Calu3 (cell line): Measurements from ENCODE around the gene GRM1. TPM values are rescaled to one million over a fixed set of nuclear protein-coding genes. Genes with fewer than 3 reads are reported as not detected.

Source experiments
- BruUV-seq: library from RNA; stranded (reverse); fragments of 400-500 nt; replicated peaks from 2 replicates; lab custom pipeline; 2021; lab: Mats Ljungman, UMichigan
- CTCF ChIA-PET: fragments of 300-600 bp; sonication (Branson Sonifier 250); formaldehyde crosslinking; loops from one replicate; lab custom pipeline; 2022; ENCODE audit warnings: antibody characterized with exemption; lab: Charles Lee
- DNase-seq: peaks from one replicate; pipeline ENCODE4 v3.0.0; 2022
- H3K27ac Mint-ChIP-seq: one replicate; pipeline ENCODE4 v1.8.0; 2022; ENCODE audit warnings: mixed read lengths; ENCODE audit not compliant: unreplicated experiment
- H3K27me3 Mint-ChIP-seq: one replicate; pipeline ENCODE4 v1.8.0; 2022; ENCODE audit warnings: mixed read lengths; ENCODE audit not compliant: unreplicated experiment
- H3K36me3 Mint-ChIP-seq: one replicate; pipeline ENCODE4 v1.8.0; 2022; ENCODE audit warnings: mild to moderate bottlenecking, moderate library complexity, mixed read lengths; ENCODE audit not compliant: insufficient read depth, unreplicated experiment
- H3K4me1 Mint-ChIP-seq: one replicate; pipeline ENCODE4 v1.8.0; 2022; ENCODE audit warnings: mild to moderate bottlenecking, low read depth, mixed read lengths; ENCODE audit not compliant: unreplicated experiment
- H3K4me3 Mint-ChIP-seq: one replicate; pipeline ENCODE4 v1.8.0; 2022; ENCODE audit warnings: mild to moderate bottlenecking, low read depth, moderate library complexity, mixed read lengths; ENCODE audit not compliant: unreplicated experiment
- H3K9me3 Mint-ChIP-seq: one replicate; pipeline ENCODE4 v1.8.0; 2022; ENCODE audit warnings: low read depth, mixed read lengths; ENCODE audit not compliant: unreplicated experiment
- CTCF ChIP-seq: fragments of 200-600 bp; IDR thresholded peaks from one replicate; pipeline ENCODE4 v1.8.0; 2022; ENCODE audit warnings: antibody characterized with exemption; ENCODE audit not compliant: unreplicated experiment
- intact Hi-C: fragments of 100-400 bp; cut with micrococcal nuclease; formaldehyde crosslinking; loops from one replicate; pipeline ENCODE4 v1.10.0; 2022; ENCODE audit not compliant: unreplicated experiment
- total RNA-seq: library from RNA; stranded (reverse); gene quantifications from 2 replicates; pipeline ENCODE4 v1.2.3, GENCODE V29; 2022

The GRM1 gene
- total RNA-seq, 1 experiment from 2014 or later: not detected

- Mint-ChIP-seq H3K4me1 (peaks cover 37% of the 10 kb centered on the region), H3K9me3 (no peaks in the 10 kb centered on the region), H3K27ac (no peak overlapping the region), H3K36me3 (no peaks in the 10 kb centered on the region), H3K4me3 (no peak overlapping the region), H3K27me3 (no peaks in the 10 kb centered on the region)
- intact Hi-C loops: no loop called here
- TF ChIP-seq CTCF: no peak
- no TSS peak for BruUV-seq
- DNase-seq: no peak
- CTCF ChIA-PET: no interaction called here
Measured at GRCh38 chr6:146354451-146354850, 325.6 kb downstream of the GRM1 start.

- TF ChIP-seq CTCF: no peak
- no peaks in the 10 kb centered on the region for H3K9me3 Mint-ChIP-seq
- intact Hi-C loops: loop anchor here (5.0 kb wide), 1 partner anchor 192 kb away; no protein-coding TSS in a partner anchor
- CTCF ChIA-PET: no interaction called here
- BruUV-seq: no TSS peak
- no peak for DNase-seq
- no peaks in the 10 kb centered on the region for H3K36me3 Mint-ChIP-seq
- H3K27me3 Mint-ChIP-seq: no peaks in the 10 kb centered on the region
- H3K4me1 Mint-ChIP-seq: peaks cover 38% of the 10 kb centered on the region
- H3K27ac Mint-ChIP-seq: no peak overlapping the region
- H3K4me3 Mint-ChIP-seq: no peak overlapping the region
Measured at GRCh38 chr6:146355521-146356100, 326.7 kb downstream of the GRM1 start.

- peak overlapping the region; percentile 66 for H3K27ac Mint-ChIP-seq
- no peaks in the 10 kb centered on the region for H3K36me3 Mint-ChIP-seq
Measured at GRCh38 chr6:146357578-146358430, 328.9 kb downstream of the GRM1 start.

More at GRCh38 chr6:146357578-146358430, 328.9 kb downstream of the GRM1 start:
- Mint-ChIP-seq H3K27me3 (no peaks in the 10 kb centered on the region), H3K9me3 (no peaks in the 10 kb centered on the region), H3K4me1 (peaks cover 49% of the 10 kb centered on the region), H3K4me3 (no peak overlapping the region)
- no peak for TF ChIP-seq CTCF
- CTCF ChIA-PET: no interaction called here
- no peak for DNase-seq
- no TSS peak for BruUV-seq
- intact Hi-C loops: loop anchor here (5.0 kb wide), 1 partner anchor 189 kb away; no protein-coding TSS in a partner anchor
